GF-D8 (cell line): ENCODE results near the gene PPP1R9B.

ENCODE experiments used
- DNase-seq: peaks from one replicate; lab custom pipeline; 2025; lab: John Stamatoyannopoulos, UW

Gene PPP1R9B

DNA sequence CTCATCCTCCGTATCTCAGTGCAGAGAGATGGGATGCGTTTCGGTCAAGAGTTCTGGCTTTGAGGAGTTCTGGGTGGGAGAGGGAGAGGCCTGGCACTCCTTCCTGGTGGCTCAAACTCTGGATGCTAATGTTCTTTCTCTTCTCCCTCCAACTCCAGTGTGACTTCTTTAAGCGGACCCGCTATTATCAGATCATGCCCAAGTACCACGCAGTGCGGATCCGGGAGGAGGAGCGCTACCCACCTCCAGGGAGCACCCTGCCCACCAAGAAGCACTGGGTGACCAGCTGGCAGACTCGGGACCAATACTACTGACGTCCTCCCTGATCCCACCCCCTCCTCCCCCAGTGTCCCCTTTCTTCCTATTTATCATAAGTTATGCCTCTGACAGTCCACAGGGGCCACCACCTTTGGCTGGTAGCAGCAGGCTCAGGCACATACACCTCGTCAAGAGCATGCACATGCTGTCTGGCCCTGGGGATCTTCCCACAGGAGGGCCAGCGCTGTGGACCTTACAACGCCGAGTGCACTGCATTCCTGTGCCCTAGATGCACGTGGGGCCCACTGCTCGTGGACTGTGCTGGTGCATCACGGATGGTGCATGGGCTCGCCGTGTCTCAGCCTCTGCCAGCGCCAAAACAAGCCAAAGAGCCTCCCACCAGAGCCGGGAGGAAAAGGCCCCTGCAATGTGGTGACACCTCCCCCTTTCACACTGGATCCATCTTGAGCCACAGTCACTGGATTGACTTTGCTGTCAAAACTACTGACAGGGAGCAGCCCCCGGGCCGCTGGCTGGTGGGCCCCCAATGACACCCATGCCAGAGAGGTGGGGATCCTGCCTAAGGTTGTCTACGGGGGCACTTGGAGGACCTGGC lies 61.3 kb downstream of the PPP1R9B start:
- DNase-seq: no peak

DNA sequence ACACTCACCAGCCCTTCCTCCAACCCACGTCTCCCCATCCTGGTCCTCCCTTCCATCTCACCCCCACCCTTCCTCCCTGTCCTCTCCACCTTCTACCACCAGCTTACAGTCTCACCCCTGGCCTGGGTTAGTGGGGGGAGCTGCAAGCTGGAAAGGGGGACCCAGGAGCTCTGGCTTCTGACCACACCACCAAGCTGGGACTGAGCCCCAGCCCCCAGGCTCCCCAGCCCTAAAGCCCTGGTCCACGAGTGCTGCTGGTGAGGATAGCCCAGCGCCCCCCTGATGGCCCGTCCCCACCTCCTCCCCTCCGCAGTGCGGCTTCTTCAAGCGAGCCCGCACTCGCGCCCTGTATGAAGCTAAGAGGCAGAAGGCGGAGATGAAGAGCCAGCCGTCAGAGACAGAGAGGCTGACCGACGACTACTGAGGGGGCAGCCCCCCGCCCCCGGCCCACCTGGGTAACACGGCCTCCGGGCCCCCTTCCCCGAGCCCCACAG lies 62.5 kb downstream of the PPP1R9B start:
- no peak for DNase-seq

DNA sequence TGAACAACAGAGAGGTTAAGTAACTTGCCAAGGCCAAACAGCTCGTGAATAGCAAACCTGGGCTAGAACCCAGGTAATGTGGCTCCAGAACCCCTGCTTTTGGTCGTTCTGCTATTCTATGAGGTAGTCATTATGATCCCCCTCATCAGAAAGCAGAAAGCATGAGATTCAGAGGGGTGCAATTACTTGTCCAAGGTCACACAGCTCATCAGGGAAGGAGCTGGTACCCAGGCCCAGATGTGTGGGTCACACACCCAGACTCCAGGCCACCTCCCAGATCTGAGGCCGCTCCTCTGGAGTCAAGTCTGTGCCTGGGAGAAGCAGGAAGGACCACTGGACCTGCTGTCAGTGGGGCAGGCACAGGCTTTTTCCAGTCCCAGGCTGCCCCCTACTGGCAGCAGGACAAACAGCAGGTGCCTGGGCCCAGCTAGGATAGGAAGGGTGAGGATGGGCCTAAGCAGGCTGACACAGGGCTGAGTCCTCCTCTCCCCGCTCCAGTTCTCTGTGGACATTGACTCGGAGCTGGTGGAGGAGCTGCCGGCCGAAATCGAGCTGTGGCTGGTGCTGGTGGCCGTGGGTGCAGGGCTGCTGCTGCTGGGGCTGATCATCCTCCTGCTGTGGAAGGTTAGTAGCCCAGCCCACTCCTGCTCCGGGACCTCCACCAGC lies 63.1 kb downstream of the PPP1R9B start:
- no peak for DNase-seq
